Panc1 (cell line): ENCODE data around the gene ZNF512. TPM values are rescaled to one million over a fixed set of nuclear protein-coding genes. Genes with fewer than 3 reads are reported as not detected.

Experiments
- ATAC-seq: fragments of 200-7000 bp; cut with Tn5 transposase; 2 replicates; pipeline ENCODE4 v1.9.1; 2020; ENCODE audit warnings: mild to moderate bottlenecking, moderate library complexity
- BruUV-seq: library from RNA; stranded (reverse); fragments of 400-500 nt; replicated peaks from 2 replicates; lab custom pipeline; 2021; lab: Mats Ljungman, UMichigan
- CTCF ChIA-PET: fragments of 300-600 bp; sonication (Branson Sonifier 250); formaldehyde crosslinking; loops from one replicate; lab custom pipeline; 2022; ENCODE audit warnings: antibody characterized with exemption; lab: Charles Lee
- POLR2A ChIA-PET: fragments of 300-600 bp; sonication (Branson Sonifier 250); formaldehyde crosslinking; loops from one replicate; lab custom pipeline; 2022; ENCODE audit warnings: antibody characterized with exemption; lab: Charles Lee
- DNase-seq: peaks from one replicate; pipeline ENCODE4 v3.0.0-alpha.2; 2010; ENCODE audit warnings: low read depth, low spot score
- H3K27ac ChIP-seq: 2 replicates; pipeline ENCODE4 v1.5.1; 2011; ENCODE audit warnings: mild to moderate bottlenecking, low read length, inconsistent platforms
- H3K27me3 ChIP-seq: fragments of 200-500 bp; sonication (Bioruptor generic); 2 replicates; pipeline ENCODE4 v1.6.0; 2014; ENCODE audit warnings: low read length, inconsistent platforms; ENCODE audit not compliant: control insufficient read depth, insufficient read depth
- H3K36me3 ChIP-seq: fragments of 200-500 bp; sonication (Bioruptor generic); 2 replicates; pipeline ENCODE4 v1.5.1; 2014; ENCODE audit warnings: inconsistent platforms, mild to moderate bottlenecking, low read length, moderate library complexity; ENCODE audit not compliant: control insufficient read depth, insufficient read depth
- H3K4me1 ChIP-seq: 2 replicates; pipeline ENCODE4 v1.5.1; 2011; ENCODE audit warnings: inconsistent platforms, mild to moderate bottlenecking, low read length, moderate library complexity; ENCODE audit not compliant: control insufficient read depth, insufficient read depth
- H3K4me3 ChIP-seq, 2 experiments: 2 replicates each; pipeline ENCODE4 v1.5.1; 2011 to 2012; ENCODE audit warnings: low read depth in 2 of 2, low read length in 2 of 2, mild to moderate bottlenecking in 2 of 2, inconsistent platforms in 1 of 2, moderate library complexity in 1 of 2
- H3K9me3 ChIP-seq: fragments of 200-500 bp; sonication (Bioruptor generic); 2 replicates; pipeline ENCODE4 v1.5.1; 2014; ENCODE audit warnings: low read depth, mild to moderate bottlenecking, inconsistent platforms, low read length, moderate library complexity; ENCODE audit not compliant: control insufficient read depth, insufficient read depth
- POLR2AphosphoS5 ChIP-seq: IDR thresholded peaks from 2 replicates; pipeline ENCODE4 v1.6.1; 2012; ENCODE audit warnings: mild to moderate bottlenecking, low read depth, low read length, moderate library complexity
- SIN3A ChIP-seq: IDR thresholded peaks from 2 replicates; pipeline ENCODE4 v1.6.1; 2012; ENCODE audit warnings: low read depth, mild to moderate bottlenecking, low read length, moderate library complexity, borderline replicate concordance; ENCODE audit not compliant: insufficient read depth
- TCF7L2 ChIP-seq: IDR thresholded peaks from 2 replicates; pipeline ENCODE4 v1.6.1; 2011; ENCODE audit warnings: mild to moderate bottlenecking, low read depth, low read length, inconsistent platforms
- in situ Hi-C: cut with HindIII; loops from 2 replicates; pipeline ENCODE4 v1.10.0; 2016; ENCODE audit warnings: low sequenced_read_pairs, low pct_unique_long_range_greater_than_20kb
- intact Hi-C: fragments of 100-400 bp; cut with micrococcal nuclease; formaldehyde crosslinking; loops from one replicate; pipeline ENCODE4 v1.10.0; 2022; ENCODE audit not compliant: unreplicated experiment
- total RNA-seq: library from RNA; stranded (reverse); gene quantifications from one replicate; pipeline ENCODE4 v1.2.1, GENCODE V29; 2021; ENCODE audit not compliant: unreplicated experiment
- TF ChIP-seq, protein P1 (sequence below), 2 experiments: IDR thresholded peaks; 2 replicates each; pipeline ENCODE4 v1.6.1; 2011 to 2012; ENCODE audit warnings: low read depth in 2 of 2, control low read depth in 1 of 2, low read length in 1 of 2, mild to moderate bottlenecking in 1 of 2, moderate library complexity in 1 of 2; ENCODE audit not compliant: insufficient read depth in 1 of 2
- TF ChIP-seq, protein P2 (sequence below): fragments of 450-650 bp; IDR thresholded peaks from 2 replicates; pipeline ENCODE4 v1.5.1; 2017; ENCODE audit warnings: mild to moderate bottlenecking

ZNF512 gene
- total RNA-seq, 1 experiment from 2014 or later = 12.8 TPM

DNA sequence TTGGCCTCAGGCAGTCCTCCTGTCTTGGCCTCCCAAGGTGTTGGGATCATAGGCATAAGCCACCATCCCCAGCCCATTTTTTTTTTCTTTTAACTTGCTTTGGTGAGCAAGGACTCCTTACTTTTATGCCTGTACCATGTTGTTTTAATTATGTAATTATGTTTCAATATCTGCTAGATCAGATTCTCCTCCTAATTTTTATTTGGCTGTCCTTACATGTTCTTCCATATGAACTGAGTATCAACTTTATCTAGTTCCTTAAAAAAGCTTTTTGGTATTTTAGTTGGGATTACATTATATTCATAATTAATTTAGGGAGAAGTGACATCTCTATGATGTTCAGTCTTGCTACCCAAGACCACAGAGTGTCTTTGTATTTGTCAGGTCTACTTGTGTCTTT, 62.4 kb downstream of the ZNF512 start:
- Histone ChIP-seq H3K9me3 (no peaks in the 10 kb centered on the region), H3K36me3 (peaks cover 11% of the 10 kb centered on the region), H3K27me3 (no peaks in the 10 kb centered on the region), H3K4me1 (no peaks in the 10 kb centered on the region), H3K4me3 (no peak overlapping the region), H3K27ac (no peak overlapping the region)
- POLR2A ChIA-PET = no interaction called here
- no peak for ATAC-seq
- no TSS peak for BruUV-seq
- DNase-seq = no peak
- in situ Hi-C loops (no loop called here), intact Hi-C loops (no loop called here)
- no peak for TF ChIP-seq TCF7L2
- TF ChIP-seq, protein P1, sequence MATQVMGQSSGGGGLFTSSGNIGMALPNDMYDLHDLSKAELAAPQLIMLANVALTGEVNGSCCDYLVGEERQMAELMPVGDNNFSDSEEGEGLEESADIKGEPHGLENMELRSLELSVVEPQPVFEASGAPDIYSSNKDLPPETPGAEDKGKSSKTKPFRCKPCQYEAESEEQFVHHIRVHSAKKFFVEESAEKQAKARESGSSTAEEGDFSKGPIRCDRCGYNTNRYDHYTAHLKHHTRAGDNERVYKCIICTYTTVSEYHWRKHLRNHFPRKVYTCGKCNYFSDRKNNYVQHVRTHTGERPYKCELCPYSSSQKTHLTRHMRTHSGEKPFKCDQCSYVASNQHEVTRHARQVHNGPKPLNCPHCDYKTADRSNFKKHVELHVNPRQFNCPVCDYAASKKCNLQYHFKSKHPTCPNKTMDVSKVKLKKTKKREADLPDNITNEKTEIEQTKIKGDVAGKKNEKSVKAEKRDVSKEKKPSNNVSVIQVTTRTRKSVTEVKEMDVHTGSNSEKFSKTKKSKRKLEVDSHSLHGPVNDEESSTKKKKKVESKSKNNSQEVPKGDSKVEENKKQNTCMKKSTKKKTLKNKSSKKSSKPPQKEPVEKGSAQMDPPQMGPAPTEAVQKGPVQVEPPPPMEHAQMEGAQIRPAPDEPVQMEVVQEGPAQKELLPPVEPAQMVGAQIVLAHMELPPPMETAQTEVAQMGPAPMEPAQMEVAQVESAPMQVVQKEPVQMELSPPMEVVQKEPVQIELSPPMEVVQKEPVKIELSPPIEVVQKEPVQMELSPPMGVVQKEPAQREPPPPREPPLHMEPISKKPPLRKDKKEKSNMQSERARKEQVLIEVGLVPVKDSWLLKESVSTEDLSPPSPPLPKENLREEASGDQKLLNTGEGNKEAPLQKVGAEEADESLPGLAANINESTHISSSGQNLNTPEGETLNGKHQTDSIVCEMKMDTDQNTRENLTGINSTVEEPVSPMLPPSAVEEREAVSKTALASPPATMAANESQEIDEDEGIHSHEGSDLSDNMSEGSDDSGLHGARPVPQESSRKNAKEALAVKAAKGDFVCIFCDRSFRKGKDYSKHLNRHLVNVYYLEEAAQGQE (IDR thresholded peaks at IDR 0.05; ENCODE audit: insufficient read depth in 1 of 2, low read depth in 2 of 2, low read length in 1 of 2) = no peak
- TF ChIP-seq, protein P2, sequence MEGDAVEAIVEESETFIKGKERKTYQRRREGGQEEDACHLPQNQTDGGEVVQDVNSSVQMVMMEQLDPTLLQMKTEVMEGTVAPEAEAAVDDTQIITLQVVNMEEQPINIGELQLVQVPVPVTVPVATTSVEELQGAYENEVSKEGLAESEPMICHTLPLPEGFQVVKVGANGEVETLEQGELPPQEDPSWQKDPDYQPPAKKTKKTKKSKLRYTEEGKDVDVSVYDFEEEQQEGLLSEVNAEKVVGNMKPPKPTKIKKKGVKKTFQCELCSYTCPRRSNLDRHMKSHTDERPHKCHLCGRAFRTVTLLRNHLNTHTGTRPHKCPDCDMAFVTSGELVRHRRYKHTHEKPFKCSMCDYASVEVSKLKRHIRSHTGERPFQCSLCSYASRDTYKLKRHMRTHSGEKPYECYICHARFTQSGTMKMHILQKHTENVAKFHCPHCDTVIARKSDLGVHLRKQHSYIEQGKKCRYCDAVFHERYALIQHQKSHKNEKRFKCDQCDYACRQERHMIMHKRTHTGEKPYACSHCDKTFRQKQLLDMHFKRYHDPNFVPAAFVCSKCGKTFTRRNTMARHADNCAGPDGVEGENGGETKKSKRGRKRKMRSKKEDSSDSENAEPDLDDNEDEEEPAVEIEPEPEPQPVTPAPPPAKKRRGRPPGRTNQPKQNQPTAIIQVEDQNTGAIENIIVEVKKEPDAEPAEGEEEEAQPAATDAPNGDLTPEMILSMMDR = no peak
- TF ChIP-seq SIN3A = no peak
- no peak for TF ChIP-seq POLR2AphosphoS5
- CTCF ChIA-PET = no interaction called here

DNA sequence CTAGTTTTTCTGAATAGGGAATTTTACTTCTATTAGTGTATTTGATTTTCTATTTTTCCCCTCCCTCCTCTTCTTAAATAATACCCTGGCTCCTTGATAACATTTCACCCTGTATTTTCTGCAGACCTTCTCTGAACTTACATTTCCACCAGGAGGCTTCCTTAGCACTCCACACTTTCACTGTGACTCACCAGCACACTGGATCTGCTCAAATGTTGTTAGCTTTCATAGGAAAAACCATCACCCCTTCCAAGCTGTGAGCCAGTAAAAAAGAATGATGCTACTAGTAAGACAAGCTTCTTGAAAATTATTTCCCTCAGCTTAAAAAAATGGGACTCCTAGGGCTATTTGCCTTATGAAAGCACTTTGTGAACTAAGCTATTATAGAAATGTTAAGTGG, 64.4 kb downstream of the ZNF512 start:
- DNase-seq (no peak), ATAC-seq (no peak)
- in situ Hi-C loops (no loop called here), intact Hi-C loops (no loop called here)
- Histone ChIP-seq H3K27me3 (no peaks in the 10 kb centered on the region), H3K9me3 (no peaks in the 10 kb centered on the region), H3K4me1 (no peaks in the 10 kb centered on the region), H3K27ac (no peak overlapping the region), H3K36me3 (peaks cover 23% of the 10 kb centered on the region), H3K4me3 (no peak overlapping the region)
- no TSS peak for BruUV-seq
- ChIA-PET POLR2A (no interaction called here), CTCF (no interaction called here)
- TF ChIP-seq, protein P2 = no peak
- TF ChIP-seq, protein P1 (IDR thresholded peaks at IDR 0.05; ENCODE audit: insufficient read depth in 1 of 2, low read depth in 2 of 2, low read length in 1 of 2) = no peak
- TF ChIP-seq SIN3A = no peak
- no peak for TF ChIP-seq TCF7L2
- no peak for TF ChIP-seq POLR2AphosphoS5
